SU-DHL-6 (cell line): ENCODE data around the gene FAM167B.
A peak's percentile ranks its signal among the peaks of the same experiment; 100 is the strongest.
"Not testable (repeated sequence)": the region's sequence is repeated elsewhere in the genome, so short reads cannot be mapped to it uniquely, and the experiment has no call there.

ENCODE experiments used
- H2AFZ ChIP-seq: fragments of 200-600 bp; sonication (generic); 2 replicates; pipeline ENCODE4 v1.6.1; 2014; ENCODE audit warnings: low read depth, mild to moderate bottlenecking, moderate library complexity, mixed read lengths, antibody characterized with exemption, low read length; ENCODE audit not compliant: severe bottlenecking
- H3F3A ChIP-seq: fragments of 200-600 bp; shearing (Covaris generic); 2 replicates; pipeline ENCODE4 v1.6.0; 2016; ENCODE audit warnings: antibody characterized with exemption, mild to moderate bottlenecking; ENCODE audit not compliant: insufficient read depth
- H3K27ac ChIP-seq: fragments of 200-600 bp; sonication (generic); 2 replicates; pipeline ENCODE4 v1.5.1; 2016; ENCODE audit warnings: low read depth, mild to moderate bottlenecking, low read length, moderate library complexity, mixed read lengths
- H3K27me3 ChIP-seq: fragments of 200-600 bp; sonication (generic), shearing (Covaris generic); 2 replicates; pipeline ENCODE4 v1.6.0; 2014; ENCODE audit warnings: mild to moderate bottlenecking, low read length
- H3K36me3 ChIP-seq: fragments of 200-600 bp; sonication (generic); 2 replicates; pipeline ENCODE4 v1.6.1; 2014; ENCODE audit warnings: mild to moderate bottlenecking, low read length, mixed read lengths
- H3K4me2 ChIP-seq: fragments of 300-600, 200-600 bp; shearing (Covaris generic), sonication (generic); 2 replicates; pipeline ENCODE4 v1.6.0; 2014; ENCODE audit warnings: low read length, low read depth, mild to moderate bottlenecking; ENCODE audit not compliant: poor library complexity, severe bottlenecking
- H3K4me3 ChIP-seq: fragments of 200-600 bp; sonication (generic); 2 replicates; pipeline ENCODE4 v1.5.1; 2014; ENCODE audit warnings: antibody characterized with exemption, low read length, mild to moderate bottlenecking, mixed read lengths; ENCODE audit not compliant: insufficient read depth, poor library complexity, severe bottlenecking
- H3K79me2 ChIP-seq: fragments of 200-600 bp; sonication (generic); 2 replicates; pipeline ENCODE4 v1.6.1; 2014; ENCODE audit warnings: mild to moderate bottlenecking, low read length, moderate library complexity; ENCODE audit not compliant: insufficient read depth
- H3K9ac ChIP-seq: fragments of 200-600 bp; sonication (generic); 2 replicates; pipeline ENCODE4 v1.7.0; 2014; ENCODE audit warnings: mild to moderate bottlenecking, low read length
- H3K9me2 ChIP-seq: fragments of 200-600 bp; sonication (generic); replicated peaks from 2 replicates; pipeline ENCODE4 v1.6.1; 2014; ENCODE audit warnings: low read length; ENCODE audit not compliant: insufficient read depth
- H3K9me3 ChIP-seq: fragments of 200-600 bp; sonication (generic); 2 replicates; pipeline ENCODE4 v1.6.1; 2014; ENCODE audit warnings: low read length, mixed read lengths; ENCODE audit not compliant: insufficient read depth
- H4K20me1 ChIP-seq: fragments of 200-600 bp; sonication (generic); 2 replicates; pipeline ENCODE4 v1.6.1; 2014; ENCODE audit warnings: low read depth, mild to moderate bottlenecking, antibody characterized with exemption, low read length, moderate library complexity, mixed read lengths
- EZH2phosphoT487 ChIP-seq: fragments of 200-600 bp; sonication (generic), shearing (Covaris generic); conservative IDR thresholded peaks from 2 replicates; pipeline ENCODE4 v1.6.1; 2018; ENCODE audit warnings: mild to moderate bottlenecking, antibody characterized with exemption, low read length, moderate library complexity, mixed read lengths

The FAM167B gene

DNA sequence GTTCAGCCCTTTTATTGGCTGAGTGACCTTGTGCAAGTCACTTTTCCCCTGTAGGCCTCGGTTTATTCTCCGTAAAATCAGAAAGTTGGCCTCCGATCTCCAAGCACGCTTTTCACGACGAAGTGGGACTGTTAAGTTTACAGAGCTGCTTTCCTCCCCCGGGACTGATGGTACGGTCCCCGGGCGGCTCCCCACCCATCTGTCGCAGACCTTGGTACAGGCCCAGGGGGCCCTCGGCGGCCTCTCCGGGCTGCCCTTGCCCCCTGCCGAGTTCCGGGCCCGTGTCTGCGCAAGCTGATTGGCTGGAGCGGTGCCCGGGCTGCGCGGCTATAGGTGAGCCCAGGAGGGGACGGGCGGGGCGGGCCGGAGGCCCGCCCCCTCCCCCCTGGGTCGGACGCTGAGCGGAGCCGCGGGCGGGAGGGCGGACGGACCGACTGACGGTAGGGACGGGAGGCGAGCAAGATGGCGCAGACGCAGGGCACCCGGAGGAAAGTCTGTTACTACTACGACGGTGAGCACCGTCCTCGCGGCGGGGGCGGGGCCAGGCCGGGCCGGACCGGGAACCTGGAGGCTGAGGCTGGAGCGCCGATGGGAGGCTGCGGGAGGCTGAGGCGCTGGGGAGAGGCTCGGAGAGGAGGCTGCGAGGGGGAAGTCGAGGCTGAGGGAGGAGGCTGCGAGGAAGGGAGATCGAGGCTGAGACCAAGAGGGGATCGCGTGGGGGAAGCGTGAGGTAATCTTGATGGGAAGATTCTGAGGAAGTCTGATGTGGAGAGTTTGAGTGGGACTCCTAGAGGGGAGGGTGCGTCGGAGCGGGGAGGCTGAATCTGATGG lies 44.9 kb downstream of the FAM167B start, which contains the start of gene HDAC1:
TSS of gene HDAC1 (plus strand) at position 376 of the 831 bp plus-strand sequence. CDS start at position 463, 87 bp downstream.
- Histone ChIP-seq H3F3A (peaks cover 22% of the 10 kb centered on the region), H3K27me3 (no peaks in the 10 kb centered on the region), H4K20me1 (peaks cover 12% of the 10 kb centered on the region), H3K9me3 (no peaks in the 10 kb centered on the region), H3K27ac (peak within 1 kb of the TSS; percentile 90), H2AFZ (peak within 1 kb of the TSS; percentile 63), H3K36me3 (no peaks in the 10 kb centered on the region), H3K9ac (peak within 1 kb of the TSS; percentile 99), H3K4me3 (peak within 1 kb of the TSS; percentile 99), H3K9me2 (no peaks in the 10 kb centered on the region), H3K4me2 (peak within 1 kb of the TSS; percentile 91), H3K79me2 (peaks cover 50% of the 10 kb centered on the region)
- TF ChIP-seq EZH2phosphoT487: no peak

DNA sequence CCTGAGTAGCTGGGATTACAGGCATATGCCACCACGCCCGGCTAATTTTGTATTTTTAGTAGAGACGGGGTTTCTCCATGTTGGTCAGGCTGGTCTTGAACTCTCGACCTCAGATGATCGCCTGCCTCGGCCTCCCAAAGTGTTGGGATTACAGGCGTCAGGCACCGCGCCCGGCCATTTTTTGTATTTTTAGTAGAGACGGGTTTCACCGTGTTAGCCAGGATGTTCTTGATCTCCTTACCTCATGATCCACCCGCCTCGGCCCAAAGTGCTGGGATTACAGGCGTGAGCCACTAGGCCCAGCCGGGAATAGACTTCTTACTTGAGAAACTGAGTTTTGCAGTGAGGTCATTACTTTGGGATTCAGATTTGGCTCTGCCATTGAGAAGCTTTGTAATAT lies 51.2 kb downstream of the FAM167B start:
- H3K27ac ChIP-seq, H3K9me2 ChIP-seq, H3K4me3 ChIP-seq, H3K27me3 ChIP-seq, H3K4me2 ChIP-seq, H2AFZ ChIP-seq, H3K9me3 ChIP-seq, H3F3A ChIP-seq, H3K9ac ChIP-seq: not testable (repeated sequence)
- Histone ChIP-seq H4K20me1 (peaks cover 41% of the 10 kb centered on the region), H3K36me3 (peaks cover 19% of the 10 kb centered on the region), H3K79me2 (peaks cover 95% of the 10 kb centered on the region)
